ENCODE data around the gene NTM. TPM values are rescaled to one million over a fixed set of nuclear protein-coding genes. Genes with fewer than 3 reads are reported as not detected.

The NTM gene
- total and polyA plus RNA-seq, 2 of the 8 experiments (the other 6 are each of a cell fraction or from before 2014, with no cell fraction given): 13.4 to 20.0 TPM

DNA sequence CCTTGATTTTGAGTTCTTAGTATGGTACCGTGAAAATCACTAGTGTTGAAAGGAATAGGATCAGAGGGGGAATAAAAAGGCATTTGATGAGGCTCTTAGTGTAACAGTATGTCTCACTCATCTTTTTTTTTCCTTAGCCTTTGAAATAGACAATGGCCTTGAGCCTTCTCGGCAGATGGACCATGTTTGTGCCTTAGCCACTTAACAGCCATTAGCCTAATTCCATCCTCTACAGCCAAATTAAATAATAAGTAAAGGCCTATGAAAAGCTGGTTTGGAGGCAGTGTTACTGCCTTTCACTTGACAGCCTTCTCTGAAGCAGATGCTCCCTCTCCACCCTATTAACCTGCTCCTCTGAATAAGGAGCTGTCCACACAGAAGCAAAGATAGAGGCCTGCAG lies 580.7 kb downstream of the NTM start:
- CTCF ChIA-PET (ENCODE audit: partially characterized antibody): interaction anchor here (1.1 kb wide), 1 partner anchor 93 kb away, joined by 3 read pairs; no protein-coding TSS in a partner anchor
- H2BK15ac ChIP-seq (ENCODE audit: low read length): no peak overlapping the region
- no peak overlapping the region for H4K91ac ChIP-seq (replicated peaks; ENCODE audit: insufficient read length, low read length)
- no peak overlapping the region for H3K9ac ChIP-seq (replicated peaks in 1 of 4; ENCODE audit: extremely low read depth in 1 of 4, low read depth in 3 of 4, low read length in 3 of 4)
- no peak overlapping the region for H2AFZ ChIP-seq (ENCODE audit: low read length)
- H3K27ac ChIP-seq (ENCODE audit: low read depth, low read length): no peak overlapping the region
- no peak overlapping the region for H3K14ac ChIP-seq (ENCODE audit: insufficient read length)
- H3K4me2 ChIP-seq (ENCODE audit: insufficient read depth in 1 of 2, low read depth in 2 of 2, low read length in 2 of 2): no peak overlapping the region
- H3K4me3 ChIP-seq (ENCODE audit: extremely low read depth in 1 of 4, insufficient read depth in 2 of 4, low read depth in 3 of 4, low read length in 4 of 4): no peak overlapping the region
- H3K27me3 ChIP-seq (replicated peaks in 1 of 4; ENCODE audit: control insufficient read depth in 3 of 4, extremely low read depth in 1 of 4, insufficient read depth in 3 of 4, low read length in 3 of 4): no peaks in the 10 kb centered on the region
- H3K56ac ChIP-seq (replicated peaks; ENCODE audit: insufficient read length, low read depth, low read length): no peak overlapping the region
- no peaks in the 10 kb centered on the region for H3K9me3 ChIP-seq (ENCODE audit: insufficient read depth in 2 of 2, low read depth in 1 of 2, low read length in 1 of 2)
- no peak overlapping the region for H2BK12ac ChIP-seq (ENCODE audit: low read depth, low read length)
- no peak overlapping the region for H3K18ac ChIP-seq (ENCODE audit: extremely low read depth, low read length)
- H4K8ac ChIP-seq (ENCODE audit: extremely low read depth, insufficient read depth, low read length): no peak overlapping the region
- no peak overlapping the region for H3K4ac ChIP-seq (replicated peaks; ENCODE audit: insufficient read length, low read depth, low read length)
- no peak overlapping the region for H2BK20ac ChIP-seq (ENCODE audit: low read length)
- no peaks in the 10 kb centered on the region for H3K79me1 ChIP-seq (ENCODE audit: low read depth, low read length)
- no peak overlapping the region for H2BK5ac ChIP-seq (ENCODE audit: low read depth, low read length)
- peaks cover 1 to 10% (median 7%) of the 10 kb centered on the region in 4 experiments; a peak in 5 of 7 replicates for H3K4me1 ChIP-seq (replicated peaks in 1 of 4; ENCODE audit: control insufficient read depth in 3 of 4, insufficient read depth in 4 of 4, low read length in 3 of 4)
- no peak overlapping the region for H2AK5ac ChIP-seq (ENCODE audit: low read depth, low read length)
- peaks cover 0 to 1% of the 10 kb centered on the region in 2 experiments for H4K20me1 ChIP-seq (replicated peaks in 1 of 2; ENCODE audit: control insufficient read depth in 1 of 2, insufficient read depth in 2 of 2, low read length in 2 of 2)
- FAIRE-seq (no peak), DNase-seq (ENCODE audit: low read depth in 1 of 2, low spot score in 2 of 2) (no peak)
- no peak overlapping the region for H4K5ac ChIP-seq (ENCODE audit: insufficient read length, low read depth, low read length)
- no peaks in the 10 kb centered on the region for H3K79me2 ChIP-seq (ENCODE audit: control insufficient read depth in 1 of 2, insufficient read depth in 2 of 2, low read length in 2 of 2)
- H3K23me2 ChIP-seq (ENCODE audit: low read depth, low read length): no peaks in the 10 kb centered on the region
- H3K36me3 ChIP-seq (ENCODE audit: control insufficient read depth in 2 of 4, insufficient read depth in 4 of 4, low read length in 3 of 4): no peaks in the 10 kb centered on the region
- POLR2A ChIA-PET (ENCODE audit: partially characterized antibody): no interaction called here
- no peak overlapping the region for H2BK120ac ChIP-seq (replicated peaks; ENCODE audit: low read depth, low read length)
- whole genome bisulfite sequencing, 2 experiments (ENCODE audit: extremely low coverage in 1 of 2, insufficient coverage in 1 of 2, insufficient read length in 1 of 2, insufficient replicate concordance in 2 of 2, low coverage in 1 of 2, low lambda C conversion rate in 2 of 2, missing lambda C conversion rate in 1 of 2): 100% methylated on average over 2 of the region's 2 CpGs; no CpG with 5 or more reads in 1 of the 2 experiments
- no peak overlapping the region for H3K23ac ChIP-seq (ENCODE audit: insufficient read length)
- TF ChIP-seq CREB1 (IDR thresholded peaks at IDR 0.05): no peak
- no peak for TF ChIP-seq TCF12 (IDR thresholded peaks at IDR 0.05; ENCODE audit: low read depth, low read length)
- TF ChIP-seq GABPA (IDR thresholded peaks at IDR 0.05; ENCODE audit: borderline replicate concordance, insufficient read depth, low read length): no peak
- TF ChIP-seq CEBPB (IDR thresholded peaks at IDR 0.05; ENCODE audit: low read depth, low read length): no peak
- TF ChIP-seq, protein P1, sequence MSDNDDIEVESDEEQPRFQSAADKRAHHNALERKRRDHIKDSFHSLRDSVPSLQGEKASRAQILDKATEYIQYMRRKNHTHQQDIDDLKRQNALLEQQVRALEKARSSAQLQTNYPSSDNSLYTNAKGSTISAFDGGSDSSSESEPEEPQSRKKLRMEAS (IDR thresholded peaks at IDR 0.05): no peak
- TF ChIP-seq, protein P2, sequence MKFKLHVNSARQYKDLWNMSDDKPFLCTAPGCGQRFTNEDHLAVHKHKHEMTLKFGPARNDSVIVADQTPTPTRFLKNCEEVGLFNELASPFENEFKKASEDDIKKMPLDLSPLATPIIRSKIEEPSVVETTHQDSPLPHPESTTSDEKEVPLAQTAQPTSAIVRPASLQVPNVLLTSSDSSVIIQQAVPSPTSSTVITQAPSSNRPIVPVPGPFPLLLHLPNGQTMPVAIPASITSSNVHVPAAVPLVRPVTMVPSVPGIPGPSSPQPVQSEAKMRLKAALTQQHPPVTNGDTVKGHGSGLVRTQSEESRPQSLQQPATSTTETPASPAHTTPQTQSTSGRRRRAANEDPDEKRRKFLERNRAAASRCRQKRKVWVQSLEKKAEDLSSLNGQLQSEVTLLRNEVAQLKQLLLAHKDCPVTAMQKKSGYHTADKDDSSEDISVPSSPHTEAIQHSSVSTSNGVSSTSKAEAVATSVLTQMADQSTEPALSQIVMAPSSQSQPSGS (IDR thresholded peaks at IDR 0.05; ENCODE audit: low read length): no peak
- no peak for TF ChIP-seq POLR2AphosphoS5 (IDR thresholded peaks at IDR 0.05; ENCODE audit: low read depth, low read length)
- no peak for TF ChIP-seq JUND (IDR thresholded peaks at IDR 0.05; ENCODE audit: low read length)
- no peak for TF ChIP-seq KDM4A (IDR thresholded peaks at IDR 0.05; ENCODE audit: low read depth, low read length, severe bottlenecking)
- TF ChIP-seq, protein P3, sequence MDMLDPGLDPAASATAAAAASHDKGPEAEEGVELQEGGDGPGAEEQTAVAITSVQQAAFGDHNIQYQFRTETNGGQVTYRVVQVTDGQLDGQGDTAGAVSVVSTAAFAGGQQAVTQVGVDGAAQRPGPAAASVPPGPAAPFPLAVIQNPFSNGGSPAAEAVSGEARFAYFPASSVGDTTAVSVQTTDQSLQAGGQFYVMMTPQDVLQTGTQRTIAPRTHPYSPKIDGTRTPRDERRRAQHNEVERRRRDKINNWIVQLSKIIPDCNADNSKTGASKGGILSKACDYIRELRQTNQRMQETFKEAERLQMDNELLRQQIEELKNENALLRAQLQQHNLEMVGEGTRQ (IDR thresholded peaks at IDR 0.05; ENCODE audit: low read length): no peak
- TF ChIP-seq BRCA1 (IDR thresholded peaks at IDR 0.05; ENCODE audit: low read depth, low read length): no peak
- no peak for TF ChIP-seq CTBP2 (IDR thresholded peaks at IDR 0.05; ENCODE audit: borderline replicate concordance, insufficient read depth, insufficient read length, low read length)
